DMS 273 treated with DMSO at 0.1 percent for 48 hours (cell line): ENCODE measurements around the gene TNPO1.
"Not testable (repeated sequence)": the region's sequence is repeated elsewhere in the genome, so short reads cannot be mapped to it uniquely, and the experiment has no call there.

Source experiments
- DNase-seq: peaks from one replicate; lab custom pipeline; 2025; lab: John Stamatoyannopoulos, UW

TNPO1 gene

DNA sequence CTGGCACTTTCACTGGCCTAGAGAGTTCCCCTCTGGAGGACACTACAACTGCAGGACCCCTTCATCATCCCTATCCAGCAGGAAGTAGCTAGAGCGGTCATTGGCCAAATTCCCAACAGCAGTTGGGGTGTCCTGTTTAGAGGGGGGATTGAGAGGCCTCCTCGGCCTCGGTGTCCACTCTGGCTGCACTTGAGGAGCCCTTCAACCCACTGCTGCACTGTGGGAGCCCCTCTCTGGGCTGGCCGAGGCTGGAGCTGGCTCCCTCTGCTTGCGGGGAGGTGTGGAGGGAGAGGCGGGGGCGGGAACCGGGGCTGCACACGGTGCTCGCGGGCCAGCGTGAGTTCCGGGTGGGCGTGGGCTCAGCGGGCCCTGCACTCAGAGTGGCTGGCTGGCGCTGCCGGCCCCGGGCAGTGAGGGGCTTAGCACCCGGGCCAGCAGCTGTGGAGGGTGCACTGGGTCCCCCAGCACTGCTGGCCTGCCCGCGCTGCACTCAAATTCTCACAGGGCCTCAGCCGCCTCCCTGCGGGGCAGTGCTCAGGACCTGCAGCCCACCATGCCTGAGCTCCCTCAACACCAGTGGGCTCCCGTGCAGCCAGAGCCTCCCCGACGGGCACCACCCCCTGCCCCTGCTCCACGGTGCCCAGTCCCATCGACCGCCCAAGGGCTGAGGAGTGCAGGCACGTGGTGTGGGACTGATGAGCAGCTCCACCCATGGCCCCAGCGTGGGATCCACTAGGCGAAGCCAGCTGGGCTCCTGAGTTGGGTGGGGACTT lies 118.7 kb downstream of the TNPO1 start:
- DNase-seq = not testable (repeated sequence)

- no peak for DNase-seq
Observed at GRCh38 chr5:72936893-72937292, 120.4 kb downstream of the TNPO1 start.

- DNase-seq = no peak
Observed at GRCh38 chr5:72937517-72938061, 121.1 kb downstream of the TNPO1 start.

DNA sequence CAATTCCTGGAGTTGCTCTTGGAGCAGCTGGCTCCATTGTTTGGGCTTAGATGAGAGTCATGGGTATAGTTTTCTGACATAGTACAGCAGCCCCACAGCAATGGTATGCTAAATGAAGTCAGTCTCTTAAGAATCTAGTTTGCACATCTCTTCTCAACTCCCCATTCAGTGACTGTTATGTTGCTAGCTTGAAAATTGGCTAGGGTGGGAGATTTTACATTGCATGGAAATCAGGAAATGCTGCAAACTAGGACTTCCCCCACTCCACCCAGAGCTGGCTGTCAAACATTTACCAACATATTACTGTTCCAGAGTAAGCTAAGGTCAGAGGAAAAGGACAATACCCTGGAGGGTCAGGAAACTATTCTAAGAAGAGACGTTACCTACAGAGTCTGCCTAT lies 121.7 kb downstream of the TNPO1 start:
- no peak for DNase-seq

DNA sequence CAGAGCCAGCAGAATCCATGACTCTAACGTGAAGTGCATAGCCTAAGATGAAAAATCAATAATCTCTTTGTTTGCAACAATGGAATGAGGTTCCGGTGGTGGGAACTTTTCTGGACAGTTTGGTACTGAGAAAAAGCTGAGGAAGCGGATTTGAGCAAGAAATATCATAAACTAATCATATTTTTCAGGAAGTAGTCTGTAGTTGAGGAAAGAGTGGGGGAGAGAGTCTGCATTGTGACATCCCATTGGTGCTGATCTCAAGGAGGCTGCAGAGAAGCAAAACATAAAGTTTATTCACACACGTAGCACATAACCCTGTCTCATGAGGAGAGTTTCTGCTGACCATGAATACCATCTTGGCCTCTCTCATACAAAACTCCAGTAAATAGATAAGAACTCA lies 123.6 kb downstream of the TNPO1 start:
- DNase-seq = no peak

DNA sequence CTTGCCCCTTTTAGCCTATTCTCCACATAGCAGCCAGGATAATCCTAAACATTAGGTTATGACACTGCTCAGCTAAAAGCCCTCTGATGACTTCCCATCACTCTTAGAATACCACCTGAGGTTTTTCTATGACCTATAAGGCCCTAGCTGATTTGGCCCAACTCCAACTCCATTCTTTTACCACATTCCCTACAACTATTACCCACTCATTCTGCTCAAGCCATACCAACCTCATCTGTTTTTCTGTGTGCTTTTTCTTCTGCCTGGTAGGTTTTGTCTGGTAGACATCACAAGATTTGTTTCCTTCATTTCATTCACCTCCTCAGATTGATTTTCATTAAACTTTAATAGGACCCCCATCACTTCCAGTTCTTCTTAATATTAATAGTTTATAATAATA lies 126.8 kb downstream of the TNPO1 start:
- DNase-seq = no peak

GRCh38 chr5:72947498-72947897 lies 131.0 kb downstream of the TNPO1 start:
- DNase-seq = no peak

GRCh38 chr5:72949481-72949880 lies 133.0 kb downstream of the TNPO1 start:
- DNase-seq = no peak

GRCh38 chr5:72951671-72952468 lies 135.4 kb downstream of the TNPO1 start:
- DNase-seq = no peak

GRCh38 chr5:72954389-72954788 lies 137.9 kb downstream of the TNPO1 start:
- DNase-seq = no peak

- no peak for DNase-seq
Observed at GRCh38 chr5:72955143-72955767, 138.8 kb downstream of the TNPO1 start.

GRCh38 chr5:72955768-72956323 lies 139.4 kb downstream of the TNPO1 start, which contains the start of gene FCHO2:
FCHO2 (plus strand) TSS chr5:72956041; CDS start chr5:72956097, 56 bp downstream.
- DNase-seq = peak; percentile 86

- peak; percentile 17 for DNase-seq
Observed at GRCh38 chr5:72956324-72957140, 140.1 kb downstream of the TNPO1 start.

GRCh38 chr5:72957337-72957736 lies 140.9 kb downstream of the TNPO1 start:
- DNase-seq = no peak

DNA sequence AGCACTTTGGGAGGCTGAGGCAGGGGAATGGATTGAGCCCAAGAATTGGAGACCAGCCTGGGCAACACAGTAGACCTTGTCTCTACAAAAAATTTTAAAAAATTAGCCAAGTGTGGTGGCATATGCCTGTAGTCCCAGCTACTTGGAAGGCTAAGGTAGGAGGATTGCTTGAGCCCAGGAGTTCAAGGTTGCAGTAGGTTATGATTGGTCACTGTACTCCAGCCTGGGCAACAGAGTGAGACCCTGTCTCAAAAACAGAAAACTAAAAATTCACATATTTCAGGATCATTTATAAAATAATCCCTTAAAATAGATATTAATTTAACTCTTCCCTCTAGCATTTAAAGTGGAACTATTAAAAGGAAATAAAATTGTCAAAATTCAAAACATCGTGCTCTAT lies 142.8 kb downstream of the TNPO1 start:
- DNase-seq = no peak
